Activated B cell treated with CpG ODN at 0.5 μM for 24 hours (primary cell): ENCODE results near the gene SH3RF1. TPM values are rescaled to one million over a fixed set of nuclear protein-coding genes. Genes with fewer than 3 reads are reported as not detected.

Source experiments
- ATAC-seq: fragments of 200-7000 bp; cut with Tn5 transposase; one replicate; pipeline ENCODE4 v1.10.0; 2021; ENCODE audit warnings: low read depth, mild to moderate bottlenecking, moderate library complexity
- CTCF ChIA-PET: fragments of 350-600 bp; sonication (Branson Sonifier 250); formaldehyde crosslinking; loops from one replicate; lab custom pipeline; 2021; ENCODE audit warnings: antibody characterized with exemption; lab: Charles Lee
- POLR2A ChIA-PET: fragments of 350-600 bp; sonication (Branson Sonifier 250); formaldehyde crosslinking; loops from one replicate; lab custom pipeline; 2021; ENCODE audit warnings: antibody characterized with exemption; lab: Charles Lee
- DNase-seq: peaks from one replicate; pipeline ENCODE4 v3.0.0; 2022
- H3K27ac Mint-ChIP-seq: one replicate; pipeline ENCODE4 v1.8.0; 2020; ENCODE audit warnings: mixed read lengths
- H3K27me3 Mint-ChIP-seq: one replicate; pipeline ENCODE4 v1.8.0; 2021; ENCODE audit warnings: mixed read lengths
- H3K36me3 Mint-ChIP-seq: one replicate; pipeline ENCODE4 v1.8.0; 2021; ENCODE audit warnings: low read depth, mixed read lengths
- H3K4me1 Mint-ChIP-seq: one replicate; pipeline ENCODE4 v1.8.0; 2021; ENCODE audit warnings: mixed read lengths
- H3K4me3 Mint-ChIP-seq: one replicate; pipeline ENCODE4 v1.8.0; 2020; ENCODE audit warnings: mild to moderate bottlenecking, mixed read lengths
- H3K9me3 Mint-ChIP-seq: one replicate; pipeline ENCODE4 v1.8.0; 2020; ENCODE audit warnings: mixed read lengths
- intact Hi-C: fragments of 100-400 bp; cut with micrococcal nuclease; formaldehyde crosslinking; loops from one replicate; pipeline ENCODE4 v1.15.1; 2024
- total RNA-seq: library from RNA; stranded (reverse); gene quantifications from 2 replicates; pipeline ENCODE4 v1.2.3, GENCODE V29; 2022
- TF ChIP-seq, protein P1 (sequence below): fragments of 200-600 bp; IDR thresholded peaks from one replicate; pipeline ENCODE4 v1.8.0; 2022; ENCODE audit warnings: antibody characterized with exemption, mild to moderate bottlenecking

SH3RF1 gene
- total RNA-seq, 1 donor from 2014 or later, result 7.1 TPM

DNA sequence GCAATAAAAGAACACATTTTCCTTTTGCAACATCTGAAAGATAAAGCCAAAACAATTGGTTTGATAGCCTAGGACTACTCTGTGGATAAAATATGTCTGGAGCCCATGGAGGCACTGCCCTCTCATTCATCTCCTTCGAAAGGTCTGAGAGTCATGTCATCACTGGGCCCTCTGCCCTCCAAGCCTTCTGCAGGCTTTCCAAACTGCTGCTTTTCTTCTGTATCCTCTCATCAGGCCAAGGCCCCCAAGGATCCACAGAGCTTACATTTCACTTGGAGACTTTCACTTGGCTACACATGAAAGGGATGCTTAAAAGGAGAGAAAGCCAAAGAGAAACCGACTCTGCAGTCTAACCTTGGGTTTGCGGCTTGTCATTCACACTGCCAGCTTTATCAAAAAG, 109.9 kb downstream of the SH3RF1 start:
- no peaks in the 10 kb centered on the region for H3K36me3 Mint-ChIP-seq
- POLR2A ChIA-PET, result no interaction called here
- DNase-seq, result no peak
- no peaks in the 10 kb centered on the region for H3K27me3 Mint-ChIP-seq
- ATAC-seq, result no peak
- CTCF ChIA-PET, result no interaction called here
- H3K4me1 Mint-ChIP-seq, result no peaks in the 10 kb centered on the region
- TF ChIP-seq, protein P1, sequence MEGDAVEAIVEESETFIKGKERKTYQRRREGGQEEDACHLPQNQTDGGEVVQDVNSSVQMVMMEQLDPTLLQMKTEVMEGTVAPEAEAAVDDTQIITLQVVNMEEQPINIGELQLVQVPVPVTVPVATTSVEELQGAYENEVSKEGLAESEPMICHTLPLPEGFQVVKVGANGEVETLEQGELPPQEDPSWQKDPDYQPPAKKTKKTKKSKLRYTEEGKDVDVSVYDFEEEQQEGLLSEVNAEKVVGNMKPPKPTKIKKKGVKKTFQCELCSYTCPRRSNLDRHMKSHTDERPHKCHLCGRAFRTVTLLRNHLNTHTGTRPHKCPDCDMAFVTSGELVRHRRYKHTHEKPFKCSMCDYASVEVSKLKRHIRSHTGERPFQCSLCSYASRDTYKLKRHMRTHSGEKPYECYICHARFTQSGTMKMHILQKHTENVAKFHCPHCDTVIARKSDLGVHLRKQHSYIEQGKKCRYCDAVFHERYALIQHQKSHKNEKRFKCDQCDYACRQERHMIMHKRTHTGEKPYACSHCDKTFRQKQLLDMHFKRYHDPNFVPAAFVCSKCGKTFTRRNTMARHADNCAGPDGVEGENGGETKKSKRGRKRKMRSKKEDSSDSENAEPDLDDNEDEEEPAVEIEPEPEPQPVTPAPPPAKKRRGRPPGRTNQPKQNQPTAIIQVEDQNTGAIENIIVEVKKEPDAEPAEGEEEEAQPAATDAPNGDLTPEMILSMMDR, result no peak
- intact Hi-C loops, result no loop called here
- no peak overlapping the region for H3K4me3 Mint-ChIP-seq
- H3K27ac Mint-ChIP-seq, result no peak overlapping the region
- H3K9me3 Mint-ChIP-seq, result no peaks in the 10 kb centered on the region

DNA sequence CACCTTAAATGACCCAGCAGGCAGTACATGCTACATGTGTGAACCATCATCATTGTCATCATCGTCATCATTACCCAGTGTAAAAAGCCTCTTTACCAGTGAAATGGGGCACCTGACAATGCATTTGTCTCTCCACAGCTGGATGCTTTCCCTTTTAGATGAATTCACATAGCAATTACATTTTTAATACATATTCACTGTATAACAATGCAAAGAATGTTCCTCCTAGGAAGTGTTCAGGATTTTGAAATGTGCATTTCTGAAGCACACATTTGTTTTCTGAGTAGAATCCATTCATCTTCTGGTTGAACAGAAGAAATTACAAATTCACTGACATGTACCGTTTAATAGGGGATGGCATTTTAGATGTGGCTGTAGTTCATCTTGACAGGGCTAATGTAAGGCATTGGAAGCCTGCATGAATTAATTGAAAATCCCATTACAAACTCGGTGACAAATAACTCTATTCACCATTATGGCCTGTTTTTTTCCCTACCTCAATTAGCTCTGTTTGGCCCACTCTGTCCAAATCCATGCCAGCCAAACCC, 111.1 kb downstream of the SH3RF1 start:
- DNase-seq, result no peak
- TF ChIP-seq, protein P1, result no peak
- Mint-ChIP-seq H3K27me3 (no peaks in the 10 kb centered on the region), H3K9me3 (no peaks in the 10 kb centered on the region), H3K27ac (no peak overlapping the region), H3K4me3 (no peak overlapping the region), H3K36me3 (no peaks in the 10 kb centered on the region), H3K4me1 (no peaks in the 10 kb centered on the region)
- POLR2A ChIA-PET, result no interaction called here
- no peak for ATAC-seq
- CTCF ChIA-PET, result no interaction called here
- intact Hi-C loops, result no loop called here

DNA sequence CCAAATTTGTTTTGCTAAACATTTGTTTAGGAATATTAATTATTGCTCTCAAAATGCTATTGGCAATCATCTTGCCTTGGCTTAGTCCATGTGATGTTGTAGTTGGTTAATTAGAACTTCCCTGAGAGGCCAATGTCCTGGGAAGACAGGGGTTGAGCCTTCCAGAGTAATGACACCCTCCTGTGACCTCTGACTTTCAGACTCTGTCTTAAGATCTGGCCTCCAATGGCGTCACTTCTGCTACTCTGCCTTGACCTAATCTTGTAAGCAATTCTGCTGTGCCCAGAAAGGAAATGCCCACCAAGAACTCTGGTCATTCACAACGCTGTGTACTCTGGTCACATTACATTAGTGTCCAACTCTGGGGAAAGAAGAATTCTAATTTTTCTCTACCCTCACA, 111.9 kb downstream of the SH3RF1 start:
- no peak overlapping the region for H3K4me3 Mint-ChIP-seq
- H3K9me3 Mint-ChIP-seq, result no peaks in the 10 kb centered on the region
- DNase-seq (no peak), ATAC-seq (no peak)
- peaks cover 1% of the 10 kb centered on the region for H3K36me3 Mint-ChIP-seq
- H3K4me1 Mint-ChIP-seq, result peaks cover 7% of the 10 kb centered on the region
- ChIA-PET POLR2A (no interaction called here), CTCF (no interaction called here)
- intact Hi-C loops, result no loop called here
- H3K27me3 Mint-ChIP-seq, result no peaks in the 10 kb centered on the region
- H3K27ac Mint-ChIP-seq, result no peak overlapping the region
- TF ChIP-seq, protein P1, result no peak

DNA sequence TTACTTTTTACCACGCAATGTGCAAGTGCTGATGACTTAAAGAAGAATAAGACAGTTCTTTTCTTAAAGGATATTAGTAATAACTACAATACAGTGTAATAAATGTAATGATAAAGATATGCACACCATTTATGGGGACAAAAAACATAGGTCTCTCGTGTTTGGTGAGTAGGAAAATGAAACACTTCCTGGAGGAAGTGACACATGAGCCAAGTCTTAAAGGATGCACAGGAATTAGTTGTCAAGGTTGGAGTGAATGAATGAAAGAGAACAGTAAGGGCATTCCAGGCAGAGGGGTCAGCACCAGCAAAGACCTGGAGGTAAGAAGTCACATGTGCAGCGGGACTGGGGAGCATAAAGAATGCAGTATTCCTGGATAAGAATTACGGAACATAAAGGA, 112.7 kb downstream of the SH3RF1 start:
- ChIA-PET CTCF (no interaction called here), POLR2A (no interaction called here)
- TF ChIP-seq, protein P1, result no peak
- no peaks in the 10 kb centered on the region for H3K9me3 Mint-ChIP-seq
- no peak for ATAC-seq
- peaks cover 3% of the 10 kb centered on the region for H3K36me3 Mint-ChIP-seq
- H3K4me3 Mint-ChIP-seq, result no peak overlapping the region
- H3K27me3 Mint-ChIP-seq, result no peaks in the 10 kb centered on the region
- no peak overlapping the region for H3K27ac Mint-ChIP-seq
- DNase-seq, result no peak
- peaks cover 11% of the 10 kb centered on the region for H3K4me1 Mint-ChIP-seq
- intact Hi-C loops, result no loop called here

DNA sequence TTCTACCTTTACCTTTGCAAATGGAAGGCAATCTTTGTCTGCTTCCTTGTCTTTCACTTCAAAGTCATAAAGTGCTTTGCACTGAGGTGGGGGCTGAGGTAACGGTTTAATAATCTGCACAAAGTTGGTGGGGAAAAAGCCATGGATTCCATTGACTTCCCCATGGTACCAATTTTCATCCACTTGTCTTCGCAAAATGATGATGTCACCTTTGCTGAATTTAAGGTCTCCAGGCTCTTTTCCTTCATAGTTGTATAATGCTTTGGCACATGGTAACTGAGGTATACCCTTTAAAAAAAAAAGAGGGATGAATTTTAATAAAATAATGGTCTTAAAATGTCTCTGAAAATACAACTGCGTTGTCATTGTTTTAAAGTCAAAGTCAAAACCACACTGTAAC, 114.4 kb downstream of the SH3RF1 start:
- intact Hi-C loops, result no loop called here
- H3K9me3 Mint-ChIP-seq, result no peaks in the 10 kb centered on the region
- no peak for ATAC-seq
- no peak overlapping the region for H3K27ac Mint-ChIP-seq
- DNase-seq, result no peak
- CTCF ChIA-PET, result no interaction called here
- peaks cover 3% of the 10 kb centered on the region for H3K36me3 Mint-ChIP-seq
- TF ChIP-seq, protein P1, result no peak
- no peak overlapping the region for H3K4me3 Mint-ChIP-seq
- H3K27me3 Mint-ChIP-seq, result no peaks in the 10 kb centered on the region
- peaks cover 11% of the 10 kb centered on the region for H3K4me1 Mint-ChIP-seq
- POLR2A ChIA-PET, result no interaction called here
